ENCODE results near the gene PPIC.
"Not testable (repeated sequence)": the region's sequence is repeated elsewhere in the genome, so short reads cannot be mapped to it uniquely, and the experiment has no call there.

The PPIC gene

GRCh38 chr5:123012321-123012720, 24.2 kb downstream of the PPIC start:
- in situ Hi-C loops (cut with MboI; ENCODE audit: low sequenced_read_pairs) = no loop called here

GRCh38 chr5:123007754-123008153, 28.8 kb downstream of the PPIC start:
- in situ Hi-C loops (cut with MboI; ENCODE audit: low sequenced_read_pairs) = no loop called here

- in situ Hi-C loops (cut with MboI; ENCODE audit: low sequenced_read_pairs) = no loop called here
Measured at GRCh38 chr5:123007182-123007581, 29.3 kb downstream of the PPIC start.

- in situ Hi-C loops (cut with MboI; ENCODE audit: low sequenced_read_pairs) = no loop called here
Measured at GRCh38 chr5:123001808-123002207, 34.7 kb downstream of the PPIC start.

- in situ Hi-C loops (cut with MboI; ENCODE audit: low sequenced_read_pairs) = no loop called here
Measured at GRCh38 chr5:123000731-123001130, 35.8 kb downstream of the PPIC start.

GRCh38 chr5:122999947-123000563, 36.5 kb downstream of the PPIC start:
- in situ Hi-C loops (cut with MboI; ENCODE audit: low sequenced_read_pairs) = no loop called here

- in situ Hi-C loops (cut with MboI; ENCODE audit: low sequenced_read_pairs) = no loop called here
Measured at GRCh38 chr5:122997294-122997693, 39.2 kb downstream of the PPIC start.

GRCh38 chr5:122996091-122996490, 40.4 kb downstream of the PPIC start:
- in situ Hi-C loops (cut with MboI; ENCODE audit: low sequenced_read_pairs) = no loop called here

GRCh38 chr5:122985954-122986721, 50.4 kb downstream of the PPIC start:
- in situ Hi-C loops (cut with MboI; ENCODE audit: low sequenced_read_pairs) = no loop called here

- in situ Hi-C loops (cut with MboI; ENCODE audit: low sequenced_read_pairs) = no loop called here
Measured at GRCh38 chr5:122985006-122985700, 51.4 kb downstream of the PPIC start.

GRCh38 chr5:122984425-122984824, 52.1 kb downstream of the PPIC start:
- in situ Hi-C loops (cut with MboI; ENCODE audit: low sequenced_read_pairs) = no loop called here

GRCh38 chr5:122982376-122982775, 54.1 kb downstream of the PPIC start:
- in situ Hi-C loops (cut with MboI; ENCODE audit: low sequenced_read_pairs) = no loop called here

- in situ Hi-C loops (cut with MboI; ENCODE audit: low sequenced_read_pairs) = no loop called here
Measured at GRCh38 chr5:122981846-122982245, 54.7 kb downstream of the PPIC start.

GRCh38 chr5:122978644-122979297, 57.8 kb downstream of the PPIC start:
- in situ Hi-C loops (cut with MboI; ENCODE audit: low sequenced_read_pairs) = no loop called here

- in situ Hi-C loops (cut with MboI; ENCODE audit: low sequenced_read_pairs) = no loop called here
Measured at GRCh38 chr5:122978068-122978467, 58.5 kb downstream of the PPIC start.

- in situ Hi-C loops (cut with MboI; ENCODE audit: low sequenced_read_pairs) = no loop called here
Measured at GRCh38 chr5:122977319-122977718, 59.2 kb downstream of the PPIC start.

GRCh38 chr5:122974251-122974650, 62.3 kb downstream of the PPIC start:
- in situ Hi-C loops (cut with MboI; ENCODE audit: low sequenced_read_pairs) = not testable (repeated sequence)

GRCh38 chr5:122973759-122974158, 62.8 kb downstream of the PPIC start:
- in situ Hi-C loops (cut with MboI; ENCODE audit: low sequenced_read_pairs) = not testable (repeated sequence)
